ENCODE measurements around the gene MACC1.

DNA sequence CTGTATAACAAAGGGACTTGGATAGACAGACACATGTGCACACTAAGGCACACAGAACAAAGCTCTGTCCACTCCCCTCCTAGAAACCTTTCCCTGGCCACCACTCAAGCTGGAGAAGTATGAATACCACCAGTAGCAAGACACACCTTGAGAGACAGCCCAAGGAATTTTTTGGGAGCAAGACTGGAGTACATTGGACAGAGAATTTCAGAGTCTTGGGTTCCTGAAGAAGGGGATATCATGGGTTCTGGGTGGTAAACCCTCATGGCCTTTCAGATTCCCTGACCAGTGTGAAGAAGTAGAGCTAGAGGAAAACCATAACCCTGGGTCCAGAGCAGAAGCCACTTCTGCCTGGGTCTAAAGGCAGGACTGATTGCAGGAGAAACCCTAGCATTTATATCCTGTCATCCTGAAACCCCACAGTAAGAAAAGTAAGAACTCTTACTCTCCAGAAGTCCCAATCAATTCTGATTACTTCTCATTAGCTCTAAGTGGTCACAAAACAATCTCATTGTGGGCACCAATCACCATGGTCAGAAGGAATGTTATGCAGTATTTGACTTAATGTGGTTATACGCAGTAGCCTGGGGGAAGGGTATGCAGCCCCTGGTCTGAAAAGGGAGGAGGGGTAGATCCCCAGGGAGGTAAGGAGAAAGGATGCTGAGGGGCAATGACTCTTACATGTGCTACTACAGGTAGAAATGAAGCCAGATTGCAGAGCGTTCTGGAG lies 20.4 kb upstream of the MACC1 start:
- TF ChIP-seq, protein P1, sequence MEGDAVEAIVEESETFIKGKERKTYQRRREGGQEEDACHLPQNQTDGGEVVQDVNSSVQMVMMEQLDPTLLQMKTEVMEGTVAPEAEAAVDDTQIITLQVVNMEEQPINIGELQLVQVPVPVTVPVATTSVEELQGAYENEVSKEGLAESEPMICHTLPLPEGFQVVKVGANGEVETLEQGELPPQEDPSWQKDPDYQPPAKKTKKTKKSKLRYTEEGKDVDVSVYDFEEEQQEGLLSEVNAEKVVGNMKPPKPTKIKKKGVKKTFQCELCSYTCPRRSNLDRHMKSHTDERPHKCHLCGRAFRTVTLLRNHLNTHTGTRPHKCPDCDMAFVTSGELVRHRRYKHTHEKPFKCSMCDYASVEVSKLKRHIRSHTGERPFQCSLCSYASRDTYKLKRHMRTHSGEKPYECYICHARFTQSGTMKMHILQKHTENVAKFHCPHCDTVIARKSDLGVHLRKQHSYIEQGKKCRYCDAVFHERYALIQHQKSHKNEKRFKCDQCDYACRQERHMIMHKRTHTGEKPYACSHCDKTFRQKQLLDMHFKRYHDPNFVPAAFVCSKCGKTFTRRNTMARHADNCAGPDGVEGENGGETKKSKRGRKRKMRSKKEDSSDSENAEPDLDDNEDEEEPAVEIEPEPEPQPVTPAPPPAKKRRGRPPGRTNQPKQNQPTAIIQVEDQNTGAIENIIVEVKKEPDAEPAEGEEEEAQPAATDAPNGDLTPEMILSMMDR (conservative IDR thresholded peaks at IDR 0.05): no peak
- no peak for TF ChIP-seq ZFX (IDR thresholded peaks at IDR 0.05)

Measured in C4-2B (cell line).